HG03135 (cell line): ENCODE results near the gene GRAMD2A.
"Not testable (repeated sequence)": the region's sequence is repeated elsewhere in the genome, so short reads cannot be mapped to it uniquely, and the experiment has no call there.

Experiments used
- ATAC-seq: cut with Tn5 transposase; IDR thresholded peaks from one replicate; pipeline ENCODE4 v1.9.1; 2021; ENCODE audit warnings: mild to moderate bottlenecking, moderate library complexity; ENCODE audit not compliant: unreplicated experiment

GRAMD2A gene

DNA sequence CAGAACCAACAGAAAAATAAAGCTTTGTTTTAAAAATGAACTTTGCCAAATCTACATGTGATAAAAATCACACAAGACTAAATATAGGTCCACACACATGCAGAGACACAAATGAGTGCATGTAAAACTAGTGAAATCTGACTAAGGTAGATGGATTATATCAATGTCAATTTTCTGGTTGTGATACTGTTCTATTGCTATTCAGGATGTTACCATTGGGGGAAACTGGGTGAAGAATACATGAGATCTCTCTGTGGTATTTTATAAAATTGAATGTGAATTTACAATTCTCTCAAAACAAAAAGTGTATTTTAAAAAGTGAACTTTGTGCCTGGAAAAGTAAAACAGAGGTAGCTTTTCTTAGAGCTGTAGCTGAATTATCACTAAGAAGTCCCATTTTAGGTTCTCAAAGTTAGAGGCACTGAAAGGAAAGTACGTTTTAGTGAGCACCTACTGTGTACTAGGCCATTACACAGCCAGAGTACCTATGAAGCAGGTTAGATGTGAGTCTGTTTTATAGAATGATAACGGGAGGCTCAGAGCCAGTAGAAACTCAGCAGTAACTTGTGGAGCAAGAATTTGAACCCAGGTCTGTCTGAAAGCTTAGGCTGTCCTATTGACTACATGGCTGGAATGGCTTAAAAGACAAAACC is 8.2 kb downstream of the GRAMD2A start:
- no peak for ATAC-seq

- no peak for ATAC-seq
These were observed 13.3 kb downstream of the GRAMD2A start for GRCh38 chr15:72184165-72184811.

GRCh38 chr15:72183781-72184164 is 13.8 kb downstream of the GRAMD2A start:
- no peak for ATAC-seq

GRCh38 chr15:72182673-72183072 is 14.9 kb downstream of the GRAMD2A start:
- no peak for ATAC-seq

DNA sequence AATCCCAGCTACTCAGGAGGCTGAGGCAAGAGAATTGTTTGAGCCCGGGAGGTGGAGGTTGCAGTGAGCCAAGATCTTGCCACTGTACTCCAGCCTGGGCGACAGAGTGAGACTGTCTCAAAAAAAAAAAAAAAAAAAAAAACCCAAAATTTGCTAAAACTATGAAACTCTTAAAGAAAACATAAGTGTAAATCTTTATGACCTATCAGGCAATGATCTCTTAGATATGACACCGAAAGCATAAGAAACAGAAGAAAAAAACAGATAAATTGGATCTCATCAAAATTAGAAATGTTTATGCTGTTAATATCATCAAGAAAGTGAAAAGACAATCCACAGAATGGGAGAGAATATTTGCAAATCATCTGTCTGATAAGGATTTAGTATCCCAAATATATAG is 15.3 kb downstream of the GRAMD2A start:
- ATAC-seq: no peak

GRCh38 chr15:72180761-72181324 is 16.7 kb downstream of the GRAMD2A start:
- no peak for ATAC-seq

DNA sequence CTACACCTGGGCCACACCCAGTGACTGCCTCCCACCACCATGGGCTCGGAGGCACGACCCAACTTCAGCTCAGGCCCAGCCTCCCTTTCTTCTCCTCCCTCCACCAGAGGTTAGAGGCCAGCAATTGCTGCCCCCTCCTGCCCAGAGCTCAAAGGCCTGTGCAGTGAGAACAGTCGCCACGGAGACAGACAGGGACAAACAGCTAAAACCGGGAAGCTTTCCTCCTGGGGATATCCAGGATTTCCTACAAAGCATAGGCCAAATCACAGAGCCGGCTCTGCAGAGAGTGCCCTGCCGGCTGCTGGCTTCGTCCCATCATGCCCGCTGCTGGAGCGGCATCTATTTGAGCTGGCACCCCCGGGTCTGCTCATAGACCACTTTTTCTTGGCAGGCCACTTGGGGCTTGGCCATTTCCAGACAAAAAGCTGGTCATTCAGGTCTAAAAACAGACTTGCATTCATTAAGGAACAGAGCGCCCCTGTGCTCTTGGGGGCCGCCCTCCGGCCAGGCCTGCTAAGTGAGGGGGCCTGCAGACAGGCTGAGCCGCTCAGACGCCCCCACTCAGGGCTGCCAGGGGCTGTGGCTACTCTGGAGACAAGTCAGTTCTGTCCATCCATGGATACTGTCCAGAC is 17.5 kb downstream of the GRAMD2A start:
- ATAC-seq: no peak

- ATAC-seq: no peak
These were observed 18.5 kb downstream of the GRAMD2A start for GRCh38 chr15:72178976-72179585.

- ATAC-seq: no peak
These were observed 20.8 kb downstream of the GRAMD2A start for GRCh38 chr15:72176743-72177142.

- ATAC-seq: no peak
These were observed 21.4 kb downstream of the GRAMD2A start for GRCh38 chr15:72176159-72176558.

GRCh38 chr15:72175186-72176044 is 22.2 kb downstream of the GRAMD2A start:
- no peak for ATAC-seq

GRCh38 chr15:72174551-72175165 is 22.9 kb downstream of the GRAMD2A start:
- no peak for ATAC-seq

GRCh38 chr15:72173864-72174550 is 23.6 kb downstream of the GRAMD2A start:
- no peak for ATAC-seq

DNA sequence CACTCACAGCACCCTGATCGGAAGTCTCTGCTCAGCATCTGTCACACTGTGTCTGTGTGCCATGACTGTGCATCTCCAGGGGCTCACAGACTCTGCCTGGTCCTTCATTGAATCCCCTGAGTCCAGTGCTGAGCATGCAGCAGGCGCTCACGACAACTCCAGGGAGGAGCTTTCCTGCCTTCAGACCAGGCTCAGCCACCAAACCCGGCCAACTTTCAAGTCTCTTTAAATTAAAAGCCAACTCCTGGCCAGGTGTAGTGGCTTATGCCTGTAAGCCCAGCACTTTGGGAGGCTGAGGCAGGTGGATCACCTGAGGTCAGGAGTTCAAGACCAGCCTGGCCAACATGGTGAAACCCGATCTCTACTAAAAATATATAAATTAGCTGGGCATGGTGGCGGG is 24.2 kb downstream of the GRAMD2A start:
- ATAC-seq: no peak

DNA sequence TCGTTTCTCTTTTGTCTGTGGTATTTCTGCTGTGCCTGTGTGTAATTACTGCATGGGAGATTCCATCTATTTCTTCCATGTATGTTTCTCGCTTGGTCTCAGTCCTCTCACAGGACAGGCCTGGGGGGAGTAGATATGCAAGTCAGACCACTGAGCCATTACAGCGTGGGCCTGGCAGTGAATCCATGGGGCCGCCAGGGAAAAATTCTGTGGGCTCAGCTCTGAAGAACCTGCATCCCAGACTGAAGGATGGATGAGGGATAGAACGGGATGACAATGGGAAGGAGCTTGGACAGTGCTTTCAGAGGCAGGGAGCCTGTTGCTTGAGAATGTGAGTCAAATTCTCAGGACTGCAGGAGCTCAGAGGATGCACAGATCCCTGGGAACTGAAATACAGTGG is 24.8 kb downstream of the GRAMD2A start:
- no peak for ATAC-seq

DNA sequence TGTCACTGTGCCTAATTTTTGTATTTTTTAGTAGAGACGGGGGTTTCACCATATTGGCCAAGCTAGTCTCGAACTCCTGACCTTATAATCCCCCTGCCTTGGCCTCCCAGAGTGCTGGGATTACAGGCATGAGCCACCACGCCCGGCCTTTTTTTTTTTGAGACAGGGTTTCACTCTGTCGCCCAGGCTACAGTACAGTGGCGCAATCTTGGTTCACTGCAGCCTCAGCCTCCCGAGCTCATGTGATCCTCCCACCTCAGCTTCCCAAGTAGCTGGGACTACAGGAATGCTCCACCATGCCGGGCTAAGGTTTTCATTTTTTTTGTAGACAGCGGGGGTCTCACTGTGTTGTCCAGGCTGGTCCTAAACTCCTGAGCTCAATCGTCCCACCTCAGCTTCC is 25.6 kb downstream of the GRAMD2A start:
- not testable (repeated sequence) for ATAC-seq

DNA sequence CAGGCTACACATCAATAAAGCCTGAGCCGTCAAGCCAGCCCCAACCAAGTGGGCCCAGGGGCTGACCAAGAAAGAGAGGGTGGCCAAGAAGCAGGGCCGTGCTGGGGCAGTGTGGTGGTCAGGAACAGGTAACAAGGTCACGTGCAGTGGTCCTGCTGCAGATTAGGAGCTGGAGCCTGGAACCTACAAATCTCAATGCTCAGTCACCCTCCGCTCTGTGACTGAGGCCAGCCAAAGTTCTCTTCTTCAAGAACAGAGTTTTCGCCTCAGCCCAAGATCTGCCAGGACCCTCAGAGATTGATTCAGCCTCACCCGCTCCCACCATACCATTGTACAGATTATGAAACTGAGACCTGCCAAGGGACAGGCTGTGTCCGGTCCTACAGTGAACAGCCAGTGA is 26.9 kb downstream of the GRAMD2A start:
- ATAC-seq: no peak

- ATAC-seq: no peak
These were observed 27.5 kb downstream of the GRAMD2A start for GRCh38 chr15:72169921-72170611.
